Measurements from ENCODE around the gene UBE4B. TPM values are rescaled to one million over a fixed set of nuclear protein-coding genes. Genes with fewer than 3 reads are reported as not detected.

The UBE4B gene
- total RNA-seq, 1 experiment from 2014 or later, result 37.0 TPM

- H3K4me1 ChIP-seq (ENCODE audit: low read length), result no peaks in the 10 kb centered on the region
Measured at GRCh38 chr1:10084045-10084444, 51.3 kb downstream of the UBE4B start.

GRCh38 chr1:10085076-10085475 is 52.3 kb downstream of the UBE4B start:
- Histone ChIP-seq H3K4me1 (ENCODE audit: low read length) (no peaks in the 10 kb centered on the region), H4K20me1 (ENCODE audit: insufficient read depth, low read depth, low read length) (no peaks in the 10 kb centered on the region), H3K79me2 (ENCODE audit: low read length) (peaks cover 23% of the 10 kb centered on the region), H3K27me3 (ENCODE audit: low read length) (no peaks in the 10 kb centered on the region), H3K9me3 (ENCODE audit: low read length) (no peaks in the 10 kb centered on the region), H2AFZ (ENCODE audit: low read length) (no peak overlapping the region), H3K36me3 (ENCODE audit: insufficient read depth, low read length) (no peaks in the 10 kb centered on the region), H3K9ac (ENCODE audit: low read length) (no peak overlapping the region), H3K4me2 (ENCODE audit: low read depth, low read length, poor library complexity, severe bottlenecking) (no peak overlapping the region), H3K9me2 (replicated peaks; ENCODE audit: insufficient read depth, low read length) (no peaks in the 10 kb centered on the region), H3K4me3 (ENCODE audit: low read length) (no peak overlapping the region), H3K27ac (ENCODE audit: low read length) (no peak overlapping the region)
- no peak for DNase-seq

More at GRCh38 chr1:10084045-10084444, 51.3 kb downstream of the UBE4B start:
- Histone ChIP-seq H3K27me3 (ENCODE audit: low read length) (no peaks in the 10 kb centered on the region), H3K79me2 (ENCODE audit: low read length) (peaks cover 18% of the 10 kb centered on the region), H3K4me3 (ENCODE audit: low read length) (no peak overlapping the region), H3K9me3 (ENCODE audit: low read length) (no peaks in the 10 kb centered on the region), H3K4me2 (ENCODE audit: low read depth, low read length, poor library complexity, severe bottlenecking) (no peak overlapping the region), H3K9ac (ENCODE audit: low read length) (no peak overlapping the region), H3K27ac (ENCODE audit: low read length) (no peak overlapping the region), H2AFZ (ENCODE audit: low read length) (no peak overlapping the region), H3K36me3 (ENCODE audit: insufficient read depth, low read length) (no peaks in the 10 kb centered on the region), H4K20me1 (ENCODE audit: insufficient read depth, low read depth, low read length) (no peaks in the 10 kb centered on the region), H3K9me2 (replicated peaks; ENCODE audit: insufficient read depth, low read length) (no peaks in the 10 kb centered on the region)
- no peak for DNase-seq

- Histone ChIP-seq H3K4me1 (ENCODE audit: low read length) (no peaks in the 10 kb centered on the region), H3K9me3 (ENCODE audit: low read length) (no peaks in the 10 kb centered on the region), H3K4me3 (ENCODE audit: low read length) (no peak overlapping the region), H3K27ac (ENCODE audit: low read length) (no peak overlapping the region), H3K9ac (ENCODE audit: low read length) (no peak overlapping the region), H4K20me1 (ENCODE audit: insufficient read depth, low read depth, low read length) (no peaks in the 10 kb centered on the region), H3K9me2 (replicated peaks; ENCODE audit: insufficient read depth, low read length) (no peaks in the 10 kb centered on the region), H3K4me2 (ENCODE audit: low read depth, low read length, poor library complexity, severe bottlenecking) (no peak overlapping the region), H3K79me2 (ENCODE audit: low read length) (peaks cover 30% of the 10 kb centered on the region), H2AFZ (ENCODE audit: low read length) (no peak overlapping the region), H3K36me3 (ENCODE audit: insufficient read depth, low read length) (no peaks in the 10 kb centered on the region), H3K27me3 (ENCODE audit: low read length) (no peaks in the 10 kb centered on the region)
- DNase-seq, result no peak
Measured at GRCh38 chr1:10087210-10087609, 54.5 kb downstream of the UBE4B start.

- Histone ChIP-seq H3K27me3 (ENCODE audit: low read length) (no peaks in the 10 kb centered on the region), H2AFZ (ENCODE audit: low read length) (no peak overlapping the region), H3K4me1 (ENCODE audit: low read length) (no peaks in the 10 kb centered on the region), H3K79me2 (ENCODE audit: low read length) (no peaks in the 10 kb centered on the region), H3K27ac (ENCODE audit: low read length) (no peak overlapping the region), H3K9ac (ENCODE audit: low read length) (no peak overlapping the region), H4K20me1 (ENCODE audit: insufficient read depth, low read depth, low read length) (no peaks in the 10 kb centered on the region), H3K9me2 (replicated peaks; ENCODE audit: insufficient read depth, low read length) (no peaks in the 10 kb centered on the region), H3K4me2 (ENCODE audit: low read depth, low read length, poor library complexity, severe bottlenecking) (no peak overlapping the region), H3K36me3 (ENCODE audit: insufficient read depth, low read length) (peaks cover 19% of the 10 kb centered on the region), H3K4me3 (ENCODE audit: low read length) (no peak overlapping the region), H3K9me3 (ENCODE audit: low read length) (no peaks in the 10 kb centered on the region)
- no peak for DNase-seq
Measured at GRCh38 chr1:10101929-10102328, 69.2 kb downstream of the UBE4B start.

GRCh38 chr1:10103193-10103592 is 70.4 kb downstream of the UBE4B start:
- DNase-seq, result no peak
- H3K9me2 ChIP-seq (replicated peaks; ENCODE audit: insufficient read depth, low read length), result no peaks in the 10 kb centered on the region
- H2AFZ ChIP-seq (ENCODE audit: low read length), result no peak overlapping the region
- H3K9me3 ChIP-seq (ENCODE audit: low read length), result no peaks in the 10 kb centered on the region
- H3K36me3 ChIP-seq (ENCODE audit: insufficient read depth, low read length), result peaks cover 20% of the 10 kb centered on the region
- no peak overlapping the region for H3K4me2 ChIP-seq (ENCODE audit: low read depth, low read length, poor library complexity, severe bottlenecking)
- H3K4me3 ChIP-seq (ENCODE audit: low read length), result no peak overlapping the region
- no peaks in the 10 kb centered on the region for H3K27me3 ChIP-seq (ENCODE audit: low read length)
- no peaks in the 10 kb centered on the region for H3K79me2 ChIP-seq (ENCODE audit: low read length)
- H3K4me1 ChIP-seq (ENCODE audit: low read length), result no peaks in the 10 kb centered on the region
- no peaks in the 10 kb centered on the region for H4K20me1 ChIP-seq (ENCODE audit: insufficient read depth, low read depth, low read length)
- H3K9ac ChIP-seq (ENCODE audit: low read length), result no peak overlapping the region
- H3K27ac ChIP-seq (ENCODE audit: low read length), result no peak overlapping the region

GRCh38 chr1:10104834-10105233 is 72.1 kb downstream of the UBE4B start:
- no peaks in the 10 kb centered on the region for H3K9me2 ChIP-seq (replicated peaks; ENCODE audit: insufficient read depth, low read length)
- H3K4me1 ChIP-seq (ENCODE audit: low read length), result no peaks in the 10 kb centered on the region
- no peak overlapping the region for H3K4me3 ChIP-seq (ENCODE audit: low read length)
- no peaks in the 10 kb centered on the region for H4K20me1 ChIP-seq (ENCODE audit: insufficient read depth, low read depth, low read length)
- H3K4me2 ChIP-seq (ENCODE audit: low read depth, low read length, poor library complexity, severe bottlenecking), result no peak overlapping the region
- H3K9ac ChIP-seq (ENCODE audit: low read length), result no peak overlapping the region
- H3K27me3 ChIP-seq (ENCODE audit: low read length), result no peaks in the 10 kb centered on the region
- H3K79me2 ChIP-seq (ENCODE audit: low read length), result no peaks in the 10 kb centered on the region
- no peak overlapping the region for H2AFZ ChIP-seq (ENCODE audit: low read length)
- H3K27ac ChIP-seq (ENCODE audit: low read length), result no peak overlapping the region
- peaks cover 18% of the 10 kb centered on the region; the same call in 1 of the 2 replicates for H3K36me3 ChIP-seq (ENCODE audit: insufficient read depth, low read length)
- no peaks in the 10 kb centered on the region for H3K9me3 ChIP-seq (ENCODE audit: low read length)
- no peak for DNase-seq

GRCh38 chr1:10105484-10105883 is 72.7 kb downstream of the UBE4B start:
- no peaks in the 10 kb centered on the region for H3K4me1 ChIP-seq (ENCODE audit: low read length)
- no peak for DNase-seq
- H3K4me2 ChIP-seq (ENCODE audit: low read depth, low read length, poor library complexity, severe bottlenecking), result no peak overlapping the region
- no peaks in the 10 kb centered on the region for H4K20me1 ChIP-seq (ENCODE audit: insufficient read depth, low read depth, low read length)
- H3K79me2 ChIP-seq (ENCODE audit: low read length), result no peaks in the 10 kb centered on the region
- H3K9me3 ChIP-seq (ENCODE audit: low read length), result no peaks in the 10 kb centered on the region
- no peak overlapping the region for H2AFZ ChIP-seq (ENCODE audit: low read length)
- no peaks in the 10 kb centered on the region for H3K9me2 ChIP-seq (replicated peaks; ENCODE audit: insufficient read depth, low read length)
- no peak overlapping the region for H3K4me3 ChIP-seq (ENCODE audit: low read length)
- no peak overlapping the region for H3K9ac ChIP-seq (ENCODE audit: low read length)
- no peak overlapping the region for H3K27ac ChIP-seq (ENCODE audit: low read length)
- no peaks in the 10 kb centered on the region for H3K27me3 ChIP-seq (ENCODE audit: low read length)
- H3K36me3 ChIP-seq (ENCODE audit: insufficient read depth, low read length), result peaks cover 18% of the 10 kb centered on the region; the same call in 1 of the 2 replicates

- H3K9ac ChIP-seq (ENCODE audit: low read length), result no peak overlapping the region
- no peak overlapping the region for H2AFZ ChIP-seq (ENCODE audit: low read length)
- H3K79me2 ChIP-seq (ENCODE audit: low read length), result no peaks in the 10 kb centered on the region
- H4K20me1 ChIP-seq (ENCODE audit: insufficient read depth, low read depth, low read length), result no peaks in the 10 kb centered on the region
- no peak for DNase-seq
- no peaks in the 10 kb centered on the region for H3K27me3 ChIP-seq (ENCODE audit: low read length)
- peaks cover 18% of the 10 kb centered on the region; the same call in 1 of the 2 replicates for H3K36me3 ChIP-seq (ENCODE audit: insufficient read depth, low read length)
- no peak overlapping the region for H3K4me3 ChIP-seq (ENCODE audit: low read length)
- no peak overlapping the region for H3K27ac ChIP-seq (ENCODE audit: low read length)
- no peak overlapping the region for H3K4me2 ChIP-seq (ENCODE audit: low read depth, low read length, poor library complexity, severe bottlenecking)
- no peaks in the 10 kb centered on the region for H3K9me2 ChIP-seq (replicated peaks; ENCODE audit: insufficient read depth, low read length)
- no peaks in the 10 kb centered on the region for H3K9me3 ChIP-seq (ENCODE audit: low read length)
- H3K4me1 ChIP-seq (ENCODE audit: low read length), result no peaks in the 10 kb centered on the region
Measured at GRCh38 chr1:10106241-10106640, 73.5 kb downstream of the UBE4B start.
